Karpas-422 (cell line): ENCODE data around the gene SNF8. TPM values are rescaled to one million over a fixed set of nuclear protein-coding genes. Genes with fewer than 3 reads are reported as not detected.

Source experiments
- DNase-seq: peaks from one replicate; pipeline ENCODE4 v3.0.0-alpha.2; 2015
- H2AFZ ChIP-seq: fragments of 200-600 bp; sonication (generic); 2 replicates; pipeline ENCODE4 v1.6.1; 2014; ENCODE audit warnings: antibody characterized with exemption, low read length, mixed read lengths
- H3K27ac ChIP-seq: fragments of 200-600 bp; sonication (generic); 2 replicates; pipeline ENCODE4 v1.5.1; 2014; ENCODE audit warnings: mild to moderate bottlenecking, low read length, moderate library complexity
- H3K27me3 ChIP-seq: fragments of 200-600 bp; sonication (generic); 2 replicates; pipeline ENCODE4 v1.6.1; 2014; ENCODE audit warnings: low read length, mixed read lengths
- H3K36me3 ChIP-seq: fragments of 200-600 bp; sonication (generic); 2 replicates; pipeline ENCODE4 v1.6.1; 2014; ENCODE audit warnings: low read length, mixed read lengths; ENCODE audit not compliant: insufficient read depth
- H3K4me1 ChIP-seq: fragments of 200-600 bp; sonication (generic); 2 replicates; pipeline ENCODE4 v1.6.1; 2014; ENCODE audit warnings: mild to moderate bottlenecking, low read length, mixed read lengths
- H3K4me2 ChIP-seq: fragments of 200-600 bp; sonication (generic); 2 replicates; pipeline ENCODE4 v1.6.1; 2014; ENCODE audit warnings: low read length, low read depth, mild to moderate bottlenecking; ENCODE audit not compliant: poor library complexity, severe bottlenecking
- H3K4me3 ChIP-seq: fragments of 200-600 bp; sonication (generic); 2 replicates; pipeline ENCODE4 v1.5.1; 2014; ENCODE audit warnings: mild to moderate bottlenecking, antibody characterized with exemption, low read length, mixed read lengths
- H3K79me2 ChIP-seq: fragments of 200-600 bp; sonication (generic); 2 replicates; pipeline ENCODE4 v1.6.1; 2014; ENCODE audit warnings: mild to moderate bottlenecking, low read length, mixed read lengths
- H3K9ac ChIP-seq: fragments of 200-600 bp; sonication (generic); 2 replicates; pipeline ENCODE4 v1.6.0; 2014; ENCODE audit warnings: low read length
- H3K9me2 ChIP-seq: fragments of 200-600 bp; sonication (generic), shearing (Covaris generic); replicated peaks from 2 replicates; pipeline ENCODE4 v1.6.0; 2014; ENCODE audit warnings: mild to moderate bottlenecking, low read length, moderate library complexity; ENCODE audit not compliant: insufficient read depth
- H3K9me3 ChIP-seq: fragments of 300-700, 200-600 bp; sonication (generic); 2 replicates; pipeline ENCODE4 v1.6.1; 2014; ENCODE audit warnings: low read length, mixed read lengths
- H4K20me1 ChIP-seq: fragments of 200-600 bp; sonication (generic); 2 replicates; pipeline ENCODE4 v1.6.1; 2014; ENCODE audit warnings: mild to moderate bottlenecking, antibody characterized with exemption, low read length, low read depth; ENCODE audit not compliant: insufficient read depth
- small RNA-seq: library from RNA; depleted of rRNA; stranded (forward); fragments of <200 nt; gene quantifications from one replicate; pipeline ENCODE3, GENCODE V24; 2014
- total RNA-seq: library from RNA; depleted of rRNA; stranded (reverse); fragments of >200 nt; shearing (Covaris generic); gene quantifications from 2 replicates; pipeline ENCODE4 v1.2.3, GENCODE V29; 2014; ENCODE audit warnings: low replicate concordance; rRNA removed

Gene SNF8
- total RNA-seq, 1 experiment from 2014 or later, result 56.0 TPM

GRCh38 chr17:48890086-48890485 lies 54.6 kb downstream of the SNF8 start:
- H2AFZ ChIP-seq, result no peak overlapping the region
- H3K4me2 ChIP-seq, result no peak overlapping the region
- peaks cover 32% of the 10 kb centered on the region for H3K79me2 ChIP-seq
- no peak overlapping the region for H3K9ac ChIP-seq
- H3K9me3 ChIP-seq, result no peaks in the 10 kb centered on the region
- H3K4me3 ChIP-seq, result no peak overlapping the region
- H3K27me3 ChIP-seq, result no peaks in the 10 kb centered on the region
- H3K36me3 ChIP-seq, result peaks cover 8% of the 10 kb centered on the region; the same call in 1 of the 2 replicates
- H4K20me1 ChIP-seq, result no peaks in the 10 kb centered on the region
- no peak for DNase-seq
- peaks cover 20% of the 10 kb centered on the region for H3K4me1 ChIP-seq
- H3K9me2 ChIP-seq, result no peaks in the 10 kb centered on the region
- H3K27ac ChIP-seq, result no peak overlapping the region

DNA sequence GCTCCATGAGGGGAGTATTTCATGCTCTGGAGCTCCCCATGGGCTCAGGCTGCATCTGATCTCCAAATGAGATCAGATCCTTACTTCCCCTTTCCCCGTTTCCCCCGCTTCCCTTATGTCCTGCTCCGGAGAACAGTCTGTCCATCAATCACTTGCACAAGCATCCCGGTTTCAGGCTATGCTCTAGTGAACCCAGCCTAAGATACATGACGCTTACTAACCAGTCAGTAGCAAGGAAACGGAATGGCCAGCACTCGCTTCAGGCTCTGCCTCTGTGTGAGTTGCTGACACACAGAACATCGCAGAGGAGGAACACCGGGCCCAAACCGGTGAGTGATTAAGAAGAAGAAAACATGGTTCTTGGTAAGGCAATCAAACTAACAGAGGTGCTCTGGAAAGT lies 61.5 kb downstream of the SNF8 start:
- H3K79me2 ChIP-seq, result no peaks in the 10 kb centered on the region
- H3K4me1 ChIP-seq, result no peaks in the 10 kb centered on the region
- no peak overlapping the region for H2AFZ ChIP-seq

DNA sequence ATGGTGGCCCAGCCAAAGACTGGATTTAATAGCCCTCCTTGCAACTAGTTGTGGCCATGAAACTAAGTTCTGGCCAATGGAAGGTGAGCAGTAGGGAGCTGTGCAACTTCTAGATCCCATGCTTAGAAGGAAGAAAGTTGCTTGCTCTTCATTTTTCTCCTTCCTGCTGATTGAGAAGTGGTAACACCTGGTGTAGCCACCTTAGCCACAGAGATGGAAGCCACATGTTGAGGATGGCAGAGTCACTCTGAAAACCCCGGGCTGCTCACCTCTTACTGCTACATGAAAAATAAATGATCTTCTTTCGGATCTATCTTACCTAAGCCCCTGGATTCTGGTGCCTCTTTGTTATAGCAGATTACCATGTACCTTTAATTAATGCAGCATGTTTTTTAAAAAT lies 62.4 kb downstream of the SNF8 start:
- H3K4me1 ChIP-seq, result no peaks in the 10 kb centered on the region
- H3K4me3 ChIP-seq, result no peak overlapping the region
- no peaks in the 10 kb centered on the region for H3K27me3 ChIP-seq
- DNase-seq, result no peak
- H3K27ac ChIP-seq, result no peak overlapping the region
- no peak overlapping the region for H3K4me2 ChIP-seq
- no peaks in the 10 kb centered on the region for H3K9me3 ChIP-seq
- no peaks in the 10 kb centered on the region for H3K79me2 ChIP-seq
- no peaks in the 10 kb centered on the region for H4K20me1 ChIP-seq
- no peak overlapping the region for H3K9ac ChIP-seq
- no peaks in the 10 kb centered on the region for H3K36me3 ChIP-seq
- H3K9me2 ChIP-seq, result no peaks in the 10 kb centered on the region
- H2AFZ ChIP-seq, result no peak overlapping the region

More for the DNA sequence above, 61.5 kb downstream of the SNF8 start:
- DNase-seq, result no peak
- Histone ChIP-seq H3K27me3 (no peaks in the 10 kb centered on the region), H4K20me1 (no peaks in the 10 kb centered on the region), H3K9me3 (no peaks in the 10 kb centered on the region), H3K27ac (no peak overlapping the region), H3K4me2 (no peak overlapping the region), H3K36me3 (no peaks in the 10 kb centered on the region), H3K4me3 (no peak overlapping the region), H3K9me2 (no peaks in the 10 kb centered on the region), H3K9ac (no peak overlapping the region)

Small RNA genes within 50 kb of the gene (small RNA-seq; reads per million reads assigned to genes)
- gene AC068531.1 (not detected), gene RF00263 (not detected), gene RF01210 (0.20 reads per million), gene RNU1-42P (0.12 reads per million)

Other genes starting within 250 kb of the SNF8 start
- not detected in 2 replicates for gene PRAC1, start 222.3 kb downstream of the SNF8 start, total RNA-seq
- gene PRAC2, start 221.7 kb downstream of the SNF8 start, total RNA-seq, result not detected in 2 replicates
- gene HOXB13, start 216.1 kb downstream of the SNF8 start, total RNA-seq, result not detected in 2 replicates
- gene TTLL6, start 127.6 kb downstream of the SNF8 start, total RNA-seq, result not detected in 2 replicates
- gene CALCOCO2, start 113.8 kb downstream of the SNF8 start, total RNA-seq, result 21.8 and 29.7 TPM in 2 replicates
- 120 and 167 TPM in 2 replicates for gene ATP5MC1, start 52.1 kb downstream of the SNF8 start, total RNA-seq
- gene UBE2Z, start 36.4 kb downstream of the SNF8 start, total RNA-seq, result 43.8 and 47.1 TPM in 2 replicates
- not detected in 2 replicates for gene GIP, start 23.8 kb upstream of the SNF8 start, total RNA-seq
- gene IGF2BP1, start 52.5 kb upstream of the SNF8 start, total RNA-seq, result not detected in 2 replicates
- gene B4GALNT2, start 187.9 kb upstream of the SNF8 start, total RNA-seq, result not detected in 2 replicates